Hematopoietic multipotent progenitor cell (in vitro differentiated cells): Measurements from ENCODE around the gene POLG. TPM values are rescaled to one million over a fixed set of nuclear protein-coding genes. Genes with fewer than 3 reads are reported as not detected.
A peak's percentile ranks its signal among the peaks of the same experiment; 100 is the strongest.

Experiments used
- DNase-seq, 3 donors: peaks; one replicate each; pipeline ENCODE4 v3.0.0-alpha.2; 2011 to 2015; ENCODE audit warnings: low read depth in 2 of 3, low spot score in 2 of 3
- total RNA-seq: library from RNA; depleted of rRNA; stranded (reverse); fragments of >200 nt; gene quantifications from one replicate; pipeline ENCODE4 v1.2.3, GENCODE V29; 2012

Gene POLG
- total RNA-seq, 1 donor, result 153 TPM

DNA sequence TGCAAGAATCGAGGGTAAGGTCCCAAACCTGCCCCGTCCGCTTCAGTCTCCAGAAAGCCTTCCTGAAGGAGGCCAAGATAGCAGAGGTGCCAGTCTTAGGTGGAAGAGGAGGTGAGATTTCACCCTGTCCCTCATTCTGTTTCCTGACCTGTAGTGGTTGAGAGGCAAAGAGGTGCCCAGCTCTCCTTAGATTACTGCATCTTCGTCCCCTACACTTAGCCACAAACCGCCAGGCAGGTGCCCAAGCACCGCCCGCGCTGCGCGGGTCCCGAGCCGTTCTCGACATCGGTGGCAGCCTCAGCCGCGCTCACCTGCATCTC, 23.8 kb upstream of the POLG start:
- no peak for DNase-seq

DNA sequence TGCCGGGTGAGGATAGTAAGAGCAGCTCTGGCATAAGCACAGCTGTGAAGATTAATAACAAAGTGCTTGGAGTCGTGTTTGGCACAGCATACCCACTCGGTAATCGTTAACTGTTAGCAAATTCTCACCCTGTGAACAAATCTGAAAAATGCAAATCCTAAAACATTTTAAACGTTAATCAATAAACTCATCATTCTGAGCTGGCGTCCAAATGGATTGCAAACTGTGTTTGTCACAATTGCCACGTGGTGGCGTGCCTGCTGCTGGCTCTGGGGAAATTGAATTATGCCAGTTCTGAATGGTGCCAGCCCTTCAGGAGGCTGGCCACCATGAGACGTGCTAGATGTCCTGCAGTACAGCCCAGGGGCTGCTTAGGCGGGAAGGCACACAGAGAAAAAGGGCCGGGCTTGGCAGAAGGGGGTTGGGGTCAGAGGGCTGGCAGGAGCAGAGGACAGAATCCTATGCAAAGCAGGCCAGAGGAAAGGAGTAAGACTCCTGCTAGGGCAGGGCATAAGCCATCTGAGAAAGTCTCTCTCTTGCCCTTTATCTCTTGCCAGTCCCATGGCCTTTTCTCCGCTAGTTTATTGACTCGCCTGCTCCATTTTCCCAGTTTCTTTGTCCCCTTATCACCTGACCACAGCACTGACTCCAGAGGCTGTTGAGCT, 22.1 kb upstream of the POLG start:
- no peak for DNase-seq

DNA sequence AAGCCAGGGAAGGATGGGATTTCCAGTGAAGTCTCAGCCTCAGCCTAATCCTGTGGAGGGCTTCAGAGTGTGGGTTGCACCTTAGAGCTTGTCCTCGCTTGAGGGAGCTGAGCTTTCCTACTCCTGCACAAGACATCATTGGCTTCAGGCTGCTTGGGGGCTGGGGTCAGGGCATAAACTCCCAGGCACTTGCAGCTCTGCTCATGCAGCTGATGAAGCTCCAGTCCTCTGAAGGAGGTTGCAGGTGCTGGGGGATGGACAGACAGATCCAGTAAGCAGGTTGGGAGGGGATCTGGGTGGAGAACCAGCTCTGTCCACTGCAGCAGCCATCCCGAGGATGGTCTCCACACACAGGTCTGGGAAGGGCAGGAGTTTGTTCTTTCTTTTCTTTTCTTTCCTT, 19.4 kb upstream of the POLG start:
- DNase-seq, result no peak

DNA sequence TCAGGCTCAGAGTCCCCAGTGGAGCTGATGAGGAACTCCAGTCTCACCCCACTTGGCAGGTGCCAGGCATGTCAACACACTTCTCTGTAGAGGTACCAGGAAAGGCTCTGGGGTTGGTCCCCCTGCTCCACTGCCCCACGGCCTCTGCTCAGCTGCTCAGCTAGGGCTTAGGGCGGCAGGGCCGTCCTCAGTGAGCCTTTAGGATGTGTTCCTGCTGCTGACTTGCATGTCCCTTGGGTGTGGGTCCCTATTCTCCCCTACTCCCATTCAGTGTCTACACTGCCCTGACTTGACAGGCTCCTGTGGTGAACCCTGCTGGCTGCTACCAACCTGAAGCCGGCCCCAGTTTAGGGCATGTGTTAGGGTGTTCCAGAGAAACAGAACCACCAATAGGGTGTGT, 17.9 kb upstream of the POLG start:
- DNase-seq, result no peak

DNA sequence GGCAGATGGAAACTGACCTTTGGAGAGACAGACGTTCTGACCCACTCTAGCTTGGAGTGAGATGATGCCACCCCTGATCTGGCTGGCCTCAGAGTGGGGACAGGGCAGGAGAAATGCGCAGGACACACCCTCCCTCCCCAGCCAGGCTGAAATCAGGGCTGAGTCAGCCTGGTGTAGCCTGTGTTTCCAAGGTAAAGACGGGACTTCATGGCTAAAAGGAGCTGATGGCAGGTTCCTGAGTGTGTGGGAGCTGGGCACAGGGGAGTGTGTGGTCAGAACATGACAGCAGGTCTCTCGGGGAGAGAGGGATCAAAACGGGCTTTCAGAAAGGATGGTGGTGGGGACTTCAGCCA, 14.6 kb upstream of the POLG start:
- DNase-seq, result no peak

DNA sequence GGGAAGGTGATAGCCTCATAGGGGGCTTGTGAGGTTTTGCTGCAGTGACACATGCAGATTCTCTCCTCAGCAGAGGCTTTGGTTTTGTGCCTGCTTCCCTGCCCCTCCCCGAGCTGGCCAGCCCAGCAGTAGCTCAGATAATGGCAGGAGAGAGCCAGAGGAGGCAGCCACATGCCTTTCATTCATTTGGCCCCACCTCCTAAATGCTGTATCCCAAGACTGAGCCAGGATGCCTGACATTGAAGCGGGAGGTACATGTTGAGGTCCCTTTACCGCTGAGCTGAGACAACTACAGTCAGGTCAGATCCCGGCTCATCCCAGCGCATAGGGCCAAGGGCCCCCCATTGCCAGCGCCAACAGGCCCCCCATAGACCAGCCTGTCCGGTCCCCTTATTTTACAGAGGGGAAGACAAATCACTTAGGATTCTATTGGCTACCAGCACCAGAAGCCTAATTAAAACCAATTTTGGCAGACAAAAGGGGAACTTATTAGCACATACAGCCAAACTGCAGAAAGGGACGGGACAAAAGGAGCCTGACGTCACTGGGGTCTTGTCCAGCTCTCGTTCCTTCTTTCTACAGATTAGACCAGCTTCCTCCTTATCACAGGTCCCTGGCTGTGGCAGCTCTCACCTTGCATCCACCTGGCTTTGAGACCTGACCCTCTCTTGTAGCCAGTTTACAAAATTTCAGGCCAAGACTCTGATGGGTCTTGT, 12.1 kb upstream of the POLG start:
- DNase-seq, result peak in 1 of 3 donors; percentile 33

DNA sequence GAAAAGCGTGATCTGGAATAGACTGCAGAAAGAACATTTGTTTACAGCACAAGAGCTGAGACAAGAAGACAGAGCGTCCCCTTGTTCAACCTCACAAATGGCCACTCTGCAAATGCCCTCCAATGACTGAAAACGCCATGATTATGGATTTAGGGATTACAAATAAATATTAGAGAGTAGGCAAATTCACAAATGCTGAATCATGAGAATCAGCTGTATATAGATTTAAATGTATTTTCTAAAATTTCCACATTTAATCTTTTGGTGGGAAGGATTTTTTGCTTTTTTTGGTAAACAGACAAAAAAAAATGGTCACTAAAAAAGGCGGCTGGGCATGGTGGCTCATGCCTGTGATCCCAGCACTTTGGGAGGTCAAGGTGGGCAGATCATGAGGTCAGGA, 10.6 kb upstream of the POLG start:
- DNase-seq, result no peak

DNA sequence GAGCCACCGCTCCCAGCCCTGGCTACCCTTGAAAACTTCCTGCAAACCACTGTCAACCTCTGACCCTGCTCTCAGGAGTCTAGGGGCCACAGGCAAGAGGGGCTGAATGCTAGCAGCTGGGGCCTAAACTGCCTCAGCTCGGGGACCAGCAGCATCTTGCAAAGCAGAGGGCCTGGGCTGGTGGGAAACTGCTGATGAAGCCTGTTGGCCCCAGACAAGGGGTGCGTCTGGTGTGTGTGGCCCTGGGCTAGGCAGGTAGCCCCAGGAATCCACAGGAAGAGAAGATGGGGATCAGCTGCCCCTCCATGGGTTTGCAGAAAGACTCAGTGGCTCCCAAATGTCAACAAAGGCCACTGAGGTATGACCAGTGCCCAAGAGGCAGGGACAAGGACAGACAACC, 8.2 kb upstream of the POLG start:
- no peak for DNase-seq

DNA sequence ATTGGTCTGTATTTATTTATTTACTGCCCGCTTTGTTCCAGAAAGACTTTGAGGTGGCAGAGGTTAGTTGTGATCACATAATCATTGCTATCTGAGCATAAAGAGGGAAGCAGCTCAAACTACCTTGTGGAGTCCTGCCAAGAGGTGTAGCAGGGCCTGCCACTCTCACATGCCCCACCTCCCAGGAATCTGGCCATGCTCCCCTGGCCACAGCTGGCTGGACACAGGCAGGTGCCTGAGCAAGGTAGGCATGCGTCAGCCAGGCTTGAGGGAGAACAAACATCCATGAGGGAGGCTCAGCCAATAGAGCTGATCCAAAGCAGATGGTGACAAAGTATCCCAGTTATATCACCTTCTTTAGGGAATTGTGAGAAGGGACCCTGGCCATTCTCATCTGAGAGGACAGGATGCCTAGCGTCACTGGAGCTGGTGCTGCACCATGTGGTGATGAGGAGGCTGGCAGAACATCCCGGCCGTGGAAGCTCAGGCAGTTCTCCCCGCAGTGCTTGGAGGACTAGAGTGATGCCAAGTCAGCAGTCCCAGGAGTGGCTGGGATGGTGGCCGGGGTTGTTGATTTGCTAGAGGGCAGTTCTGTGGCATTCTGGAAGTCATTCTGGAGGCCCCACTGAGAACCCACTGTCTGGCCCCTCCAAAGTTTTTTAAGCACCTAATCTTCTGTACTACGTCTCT, 6.8 kb upstream of the POLG start:
- DNase-seq, result no peak

DNA sequence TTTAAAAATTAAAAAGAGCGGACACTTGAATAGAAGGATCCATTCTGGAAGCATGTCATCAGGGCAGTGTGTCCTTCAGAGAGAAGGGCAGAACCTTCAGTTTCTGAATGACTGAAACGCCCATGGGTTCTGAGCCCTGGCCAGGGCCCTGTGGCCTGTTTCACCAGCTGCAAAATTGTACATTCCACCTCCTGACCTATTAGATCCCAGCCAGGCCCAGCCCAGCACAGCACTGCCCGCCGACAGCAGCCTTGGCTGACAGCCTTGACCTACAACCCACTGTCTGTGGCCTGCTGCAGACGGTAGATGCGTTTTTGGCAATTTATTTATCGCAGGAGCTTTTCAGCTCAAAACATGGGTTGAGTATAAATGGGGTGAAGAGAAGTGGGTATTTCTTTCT, 5.9 kb upstream of the POLG start:
- DNase-seq, result no peak

DNA sequence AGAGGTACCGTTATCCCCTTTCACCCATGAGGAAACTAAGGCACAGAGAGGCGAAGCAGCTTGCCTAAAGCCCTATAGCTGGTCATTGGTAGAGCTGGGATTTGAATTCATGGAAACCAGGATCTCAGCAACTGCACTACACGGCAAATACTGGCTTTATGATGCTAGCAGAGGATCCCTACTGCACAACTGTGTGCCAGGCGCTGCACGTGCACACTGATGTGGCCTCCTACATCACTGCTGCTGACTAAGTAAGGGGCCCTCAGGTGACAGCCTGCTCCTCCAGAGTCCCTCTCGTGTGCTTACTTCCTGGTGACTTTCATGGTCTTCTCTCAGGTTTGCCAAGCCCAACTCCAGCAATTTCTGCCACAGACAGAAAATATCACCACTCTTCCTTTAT, 3.4 kb upstream of the POLG start:
- DNase-seq, result no peak

DNA sequence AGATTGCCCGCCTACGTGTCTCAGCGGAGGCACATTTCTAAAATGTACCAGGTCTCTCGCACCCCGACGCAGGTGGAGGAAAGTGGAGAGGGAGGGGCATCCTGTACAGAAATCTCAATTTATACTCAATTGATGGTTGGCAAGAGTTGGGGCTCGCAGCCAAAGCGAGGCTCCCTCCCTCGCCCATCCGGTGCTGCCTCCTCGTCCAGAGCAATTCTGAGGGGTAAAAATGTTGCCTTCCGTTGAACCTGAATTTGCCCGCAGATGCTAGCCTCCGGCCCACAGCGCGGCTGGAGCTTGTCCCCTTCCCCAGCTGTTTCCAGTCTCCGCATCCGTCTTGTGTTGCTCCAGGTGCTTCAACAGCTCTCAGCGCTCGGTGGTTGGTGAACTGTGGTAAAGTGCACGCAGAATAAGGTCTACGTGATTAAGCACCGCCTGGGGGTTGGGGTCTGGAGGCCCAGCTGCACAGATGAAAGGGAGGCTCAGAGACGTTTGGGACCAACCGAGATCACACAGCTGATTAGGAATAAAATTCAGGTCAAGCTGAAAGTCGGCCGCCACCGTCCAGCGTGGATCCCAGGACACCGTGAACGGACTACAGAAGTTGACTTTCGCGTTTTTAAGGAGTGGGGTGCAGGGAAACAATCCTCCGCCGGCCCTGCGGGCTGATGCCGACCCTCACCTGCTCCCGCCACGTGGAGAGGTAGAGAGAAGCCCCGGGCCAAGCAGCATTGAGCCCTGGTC, 846 bp upstream of the POLG start:
- peak in 2 of 3 donors; percentile 59 to 90 for DNase-seq

DNA sequence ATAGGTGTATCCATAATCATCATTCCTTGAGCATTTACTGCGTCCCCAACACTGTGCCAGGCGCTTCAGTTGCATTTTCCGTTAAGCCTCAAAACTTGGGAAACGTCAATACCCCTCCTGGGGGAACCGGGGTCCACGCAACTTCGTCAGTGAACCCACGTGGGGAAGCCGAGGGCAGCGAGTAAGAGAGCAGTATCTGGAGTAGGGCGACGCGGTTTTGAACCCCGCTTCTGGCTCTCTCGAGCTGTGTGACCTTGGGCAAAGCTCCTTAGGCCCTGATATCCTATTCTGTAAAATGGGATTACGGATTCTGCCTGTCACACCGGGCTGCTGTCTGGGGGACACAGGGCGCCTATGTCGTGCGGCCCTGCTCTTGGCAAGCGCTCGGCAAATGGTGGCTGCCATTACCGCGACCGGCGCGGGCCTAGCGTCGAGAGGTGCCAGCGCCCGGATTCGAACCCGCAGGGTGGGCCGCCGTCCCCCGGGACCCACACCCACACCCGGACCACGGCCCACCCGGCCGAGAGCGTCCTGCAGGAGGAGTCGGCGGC, 590 bp downstream of the POLG start:
- DNase-seq, result peak in 1 of 3 donors; percentile 11

DNA sequence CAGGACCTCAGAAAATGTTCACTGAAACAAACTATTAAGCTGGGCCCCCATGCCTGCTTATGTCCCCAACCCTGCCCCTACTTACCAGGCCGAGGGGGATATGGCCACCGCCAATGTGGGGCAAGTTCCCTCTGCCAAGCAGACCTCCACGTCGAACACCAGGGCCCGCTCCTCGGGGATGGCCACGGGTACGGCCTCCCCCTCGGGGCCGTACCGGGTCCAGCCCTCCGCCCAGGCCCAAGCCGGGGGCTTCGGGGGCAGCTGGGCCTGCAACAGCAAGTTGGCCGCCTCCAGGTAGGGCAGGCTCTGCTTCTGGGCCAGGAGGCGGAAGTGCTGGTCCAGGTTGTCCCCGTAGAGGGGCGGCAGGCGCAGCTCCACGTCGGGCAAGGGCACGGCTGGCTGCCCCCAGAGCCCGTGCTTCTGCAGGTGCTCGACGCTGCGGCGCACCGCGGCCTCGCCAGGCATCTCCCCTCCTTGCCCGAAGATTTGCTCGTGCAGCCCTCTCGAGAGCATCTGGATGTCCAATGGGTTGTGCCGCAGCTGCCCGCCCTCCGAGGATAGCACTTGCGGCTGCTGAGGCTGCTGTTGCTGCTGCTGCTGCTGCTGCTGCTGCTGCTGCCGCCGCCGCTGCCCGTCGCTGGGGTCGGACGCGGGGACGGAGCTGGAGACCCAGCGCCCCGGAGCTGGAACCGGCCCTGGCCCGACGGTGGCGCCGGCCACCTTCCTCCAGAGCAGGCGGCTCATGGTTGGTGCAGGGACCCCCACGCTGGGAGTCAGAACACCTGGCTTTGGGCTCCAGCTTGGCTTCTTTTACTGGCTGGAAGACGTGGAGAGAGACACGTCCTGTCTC, 1.4 kb downstream of the POLG start:
- no peak for DNase-seq

DNA sequence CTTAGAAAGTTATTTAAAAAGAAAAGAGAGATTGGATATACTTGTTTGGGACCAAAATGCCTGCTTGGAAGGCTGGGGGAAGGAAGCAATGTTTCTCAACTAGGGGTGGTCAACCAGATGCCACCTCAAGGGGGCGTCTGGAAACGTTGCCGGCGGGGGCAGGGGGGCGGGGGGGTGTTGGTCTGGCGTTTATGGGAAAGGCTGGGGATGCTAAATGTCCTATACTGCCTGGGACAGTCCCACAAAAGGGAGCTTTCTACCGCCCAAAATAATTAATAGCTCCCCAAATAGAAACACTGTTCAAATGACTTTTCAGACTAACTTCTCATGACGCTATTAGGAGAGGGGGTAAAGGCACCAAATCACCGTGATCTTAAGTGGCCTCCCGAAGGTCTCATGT, 2.2 kb downstream of the POLG start:
- peak in 2 of 3 donors; percentile 42 to 49 for DNase-seq

DNA sequence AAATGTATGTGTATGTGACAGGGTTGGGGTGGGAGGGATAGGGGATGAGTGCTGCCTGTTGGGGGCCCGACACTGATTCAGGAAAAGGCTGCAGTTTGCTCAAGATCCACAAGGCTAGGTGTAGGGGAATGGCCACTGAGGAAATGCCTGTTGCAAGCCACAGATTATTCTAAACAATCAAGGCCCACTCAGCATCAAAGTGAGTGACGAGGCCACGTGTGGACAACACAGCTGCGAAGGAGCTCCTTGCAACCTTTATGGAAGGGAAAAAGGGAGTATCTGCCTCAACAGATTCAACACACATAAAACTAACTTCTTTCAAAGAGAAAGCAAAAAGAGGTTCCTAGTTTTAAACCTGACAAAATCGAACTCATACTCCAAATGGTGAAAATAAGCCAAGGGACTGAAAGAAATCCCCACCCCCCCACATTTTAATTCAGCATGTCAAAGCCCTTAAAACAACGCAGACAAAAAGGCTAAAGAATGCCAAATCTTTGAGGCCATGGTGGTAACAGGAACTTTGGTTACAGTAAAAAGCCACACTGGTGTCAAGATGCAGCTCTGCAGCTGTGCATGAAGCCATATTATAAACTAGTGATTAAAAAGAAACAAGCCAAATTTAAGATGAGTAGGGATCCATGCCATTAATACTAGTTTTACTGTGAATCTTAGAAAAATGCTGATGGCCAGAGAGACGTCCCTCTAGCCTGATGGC, 3.6 kb downstream of the POLG start:
- DNase-seq, result no peak

DNA sequence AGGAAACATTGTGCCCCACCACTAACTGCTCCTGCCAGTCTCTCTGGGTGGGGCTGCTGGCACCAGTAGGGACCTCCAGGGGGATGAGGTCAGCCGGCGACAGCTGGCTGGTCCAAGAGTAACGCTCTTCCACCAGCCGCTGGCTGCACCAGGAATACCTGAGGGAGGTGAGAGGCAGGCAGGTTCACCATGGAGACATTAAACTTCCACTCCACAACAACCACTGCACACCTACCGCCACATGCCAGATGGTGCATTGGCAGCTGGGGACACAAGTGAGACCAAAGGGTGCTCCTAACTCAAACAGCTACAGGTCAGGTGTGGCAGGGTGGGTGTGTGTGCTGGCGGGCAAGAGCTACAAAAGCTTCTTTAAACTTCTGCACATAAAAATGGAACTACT, 4.5 kb downstream of the POLG start:
- DNase-seq, result no peak

DNA sequence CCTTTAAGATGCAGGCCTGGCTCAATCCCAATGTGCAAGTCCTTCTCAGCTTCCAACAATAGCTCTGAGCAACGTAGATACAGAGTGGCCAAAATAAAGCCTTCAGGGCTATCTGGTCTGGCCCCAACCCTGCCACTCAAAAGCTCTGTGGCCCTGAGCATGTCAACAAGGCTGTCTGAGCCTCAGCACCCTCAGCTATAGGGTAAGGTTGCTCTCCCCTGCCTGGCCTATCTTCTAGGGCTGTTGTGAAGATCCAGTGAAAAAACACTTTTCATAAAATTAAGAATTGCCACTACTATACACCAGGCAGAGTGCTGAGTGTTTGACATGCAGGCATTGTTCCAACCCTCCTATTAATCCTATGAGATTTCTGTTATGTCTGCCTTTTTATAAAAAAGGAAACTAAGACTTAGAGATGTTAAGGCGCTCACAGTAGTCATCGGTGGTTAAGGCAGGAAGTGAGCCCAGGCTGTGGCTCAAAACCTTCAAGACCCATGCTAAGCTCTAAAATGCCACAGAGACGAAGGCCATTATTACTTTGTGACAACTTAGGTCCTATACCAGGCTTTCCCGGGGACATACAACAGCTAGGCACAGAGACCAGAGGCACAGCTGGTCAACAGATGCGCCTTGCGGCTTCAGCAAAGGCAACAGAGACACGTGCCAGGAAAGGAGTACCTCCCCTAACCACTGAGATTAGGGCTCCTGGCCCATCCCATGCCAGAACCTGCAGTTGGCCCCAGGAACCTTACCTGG, 5.1 kb downstream of the POLG start:
- peak in 2 of 3 donors; percentile 22 to 47 for DNase-seq
